A673 (cell line): ENCODE results near the gene POLN. TPM values are rescaled to one million over a fixed set of nuclear protein-coding genes. Genes with fewer than 3 reads are reported as not detected.

Source experiments
- BruUV-seq: library from RNA; stranded (reverse); fragments of 400-500 nt; replicated peaks from 2 replicates; lab custom pipeline; 2021; lab: Mats Ljungman, UMichigan
- CTCF ChIA-PET: fragments of 300-600 bp; sonication (Branson Sonifier 250); formaldehyde crosslinking; loops from one replicate; lab custom pipeline; 2022; ENCODE audit warnings: antibody characterized with exemption; lab: Charles Lee
- POLR2A ChIA-PET: fragments of 300-600 bp; sonication (Branson Sonifier 250); formaldehyde crosslinking; loops from one replicate; lab custom pipeline; 2022; ENCODE audit warnings: antibody characterized with exemption; ENCODE audit not compliant: low non-redundant PET; lab: Charles Lee
- DNase-seq: peaks from one replicate; pipeline ENCODE4 v3.0.0-alpha.2; 2015; ENCODE audit warnings: low spot score
- H3K27ac ChIP-seq: fragments of 200-600 bp; sonication (generic); 2 replicates; pipeline ENCODE4 v1.5.1; 2016; ENCODE audit warnings: mixed run types, low read depth, mild to moderate bottlenecking, mixed read lengths, antibody characterized with exemption, low read length; ENCODE audit not compliant: poor library complexity, severe bottlenecking
- H3K27me3 ChIP-seq: fragments of 200-600 bp; sonication (generic); replicated peaks from 2 replicates; pipeline ENCODE4 v1.6.1; 2017; ENCODE audit warnings: mixed run types, low read depth, mild to moderate bottlenecking, mixed read lengths, antibody characterized with exemption, low read length; ENCODE audit not compliant: insufficient read depth, poor library complexity
- H3K36me3 ChIP-seq: fragments of 200-600 bp; sonication (generic); 2 replicates; pipeline ENCODE4 v1.6.1; 2016; ENCODE audit warnings: mixed run types, mild to moderate bottlenecking, mixed read lengths, antibody characterized with exemption, low read length; ENCODE audit not compliant: insufficient read depth, poor library complexity, severe bottlenecking
- H3K4me1 ChIP-seq: fragments of 200-600 bp; sonication (generic); 2 replicates; pipeline ENCODE4 v1.6.1; 2017; ENCODE audit warnings: mixed run types, mild to moderate bottlenecking, mixed read lengths, antibody characterized with exemption, low read length; ENCODE audit not compliant: insufficient read depth, poor library complexity, severe bottlenecking
- H3K4me3 ChIP-seq: fragments of 200-600 bp; sonication (generic); 2 replicates; pipeline ENCODE4 v1.5.1; 2016; ENCODE audit warnings: low read depth, mixed run types, mild to moderate bottlenecking, mixed read lengths, low read length; ENCODE audit not compliant: poor library complexity, severe bottlenecking
- H3K9me3 ChIP-seq: fragments of 200-600 bp; sonication (generic); 2 replicates; pipeline ENCODE4 v1.6.1; 2016; ENCODE audit warnings: mixed run types, low read depth, mild to moderate bottlenecking, mixed read lengths, antibody characterized with exemption, low read length; ENCODE audit not compliant: poor library complexity, severe bottlenecking
- CTCF ChIP-seq: fragments of 300-800, 200-600 bp; sonication (generic); conservative IDR thresholded peaks from 2 replicates; pipeline ENCODE4 v1.5.1; 2017; ENCODE audit warnings: low read depth, mild to moderate bottlenecking, antibody characterized with exemption, low read length, moderate library complexity, mixed read lengths
- EZH2 ChIP-seq: fragments of 200-600 bp; sonication (generic); IDR thresholded peaks from 2 replicates; pipeline ENCODE4 v1.6.1; 2017; ENCODE audit warnings: borderline replicate concordance, low read depth, mild to moderate bottlenecking, mixed read lengths, antibody characterized with exemption, low read length; ENCODE audit not compliant: poor library complexity, severe bottlenecking
- intact Hi-C: fragments of 100-400 bp; cut with micrococcal nuclease; formaldehyde crosslinking; loops from one replicate; pipeline ENCODE4 v1.10.0; 2022; ENCODE audit not compliant: unreplicated experiment
- total RNA-seq: library from RNA; stranded (reverse); gene quantifications from 2 replicates; pipeline ENCODE4 v1.2.3, GENCODE V29; 2021

The POLN gene
- total RNA-seq, 1 experiment from 2014 or later: 4.0 TPM

- no peaks in the 10 kb centered on the region for H3K27me3 ChIP-seq
- H3K27ac ChIP-seq: no peak overlapping the region
- H3K9me3 ChIP-seq: no peaks in the 10 kb centered on the region
- no peak for TF ChIP-seq EZH2
- TF ChIP-seq CTCF: no peak
- intact Hi-C loops: no loop called here
- H3K4me1 ChIP-seq: no peaks in the 10 kb centered on the region
- no peak for DNase-seq
- ChIA-PET POLR2A (no interaction called here), CTCF (no interaction called here)
- no peak overlapping the region for H3K4me3 ChIP-seq
- no TSS peak for BruUV-seq
- H3K36me3 ChIP-seq: no peaks in the 10 kb centered on the region
Measured at GRCh38 chr4:2116687-2117400, 125.1 kb downstream of the POLN start.

DNA sequence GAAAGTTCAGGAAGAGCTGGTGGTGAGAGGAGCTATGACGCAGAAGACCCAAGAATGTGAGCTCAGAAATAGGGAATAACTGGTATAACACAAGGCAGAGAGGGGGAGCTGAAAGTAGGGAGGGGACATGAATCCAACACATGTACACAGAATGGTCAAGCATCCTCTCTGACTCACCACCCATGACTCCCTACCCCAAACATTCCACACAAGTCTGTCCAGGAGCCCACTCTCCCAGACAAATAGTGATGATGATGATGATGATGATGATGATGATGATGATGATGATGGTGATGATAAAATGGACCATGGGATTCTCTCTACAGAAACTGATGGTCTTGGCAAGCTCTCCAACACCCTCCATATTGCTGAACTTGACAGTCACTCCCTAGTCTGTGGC lies 136.4 kb downstream of the POLN start:
- Histone ChIP-seq H3K4me3 (no peak overlapping the region), H3K4me1 (no peaks in the 10 kb centered on the region), H3K27me3 (peaks cover 16% of the 10 kb centered on the region), H3K36me3 (no peaks in the 10 kb centered on the region), H3K27ac (no peak overlapping the region), H3K9me3 (peaks cover 14% of the 10 kb centered on the region)
- intact Hi-C loops: no loop called here
- no peak for TF ChIP-seq CTCF
- TF ChIP-seq EZH2: no peak
- BruUV-seq: no TSS peak
- ChIA-PET CTCF (no interaction called here), POLR2A (no interaction called here)
- DNase-seq: no peak

GRCh38 chr4:2104556-2105345 lies 137.2 kb downstream of the POLN start:
- no peaks in the 10 kb centered on the region for H3K36me3 ChIP-seq
- intact Hi-C loops: no loop called here
- no peak overlapping the region for H3K4me3 ChIP-seq
- no peak overlapping the region for H3K27ac ChIP-seq
- no TSS peak for BruUV-seq
- DNase-seq: no peak
- H3K9me3 ChIP-seq: peaks cover 14% of the 10 kb centered on the region
- ChIA-PET CTCF (no interaction called here), POLR2A (no interaction called here)
- TF ChIP-seq EZH2: no peak
- no peak for TF ChIP-seq CTCF
- H3K27me3 ChIP-seq: peaks cover 15% of the 10 kb centered on the region
- no peaks in the 10 kb centered on the region for H3K4me1 ChIP-seq
